GM23248 (cell line): Measurements from ENCODE around the gene GPSM1. TPM values are rescaled to one million over a fixed set of nuclear protein-coding genes. Genes with fewer than 3 reads are reported as not detected.

Experiments used
- DNase-seq: peaks from one replicate; pipeline ENCODE4 v3.0.0-alpha.2; 2015
- H2AFZ ChIP-seq: fragments of 200-600 bp; sonication (generic); 2 replicates; pipeline ENCODE4 v1.6.1; 2016; ENCODE audit warnings: antibody characterized with exemption
- H3F3A ChIP-seq: fragments of 200-600 bp; sonication (generic); 2 replicates; pipeline ENCODE4 v1.6.1; 2016; ENCODE audit warnings: mild to moderate bottlenecking, antibody characterized with exemption, mixed run types; ENCODE audit not compliant: insufficient read depth
- H3K27ac ChIP-seq: fragments of 200-600 bp; sonication (generic); 2 replicates; pipeline ENCODE4 v1.5.1; 2016; ENCODE audit warnings: mild to moderate bottlenecking
- H3K27me3 ChIP-seq: fragments of 200-600 bp; sonication (generic); replicated peaks from 2 replicates; pipeline ENCODE4 v1.6.1; 2016; ENCODE audit warnings: mild to moderate bottlenecking; ENCODE audit not compliant: insufficient read depth
- H3K36me3 ChIP-seq: fragments of 200-600 bp; sonication (generic); 2 replicates; pipeline ENCODE4 v1.6.1; 2016; ENCODE audit warnings: low read depth, mild to moderate bottlenecking
- H3K4me1 ChIP-seq: fragments of 200-600 bp; sonication (generic); 2 replicates; pipeline ENCODE4 v1.6.1; 2016; ENCODE audit warnings: mild to moderate bottlenecking; ENCODE audit not compliant: insufficient read depth
- H3K4me2 ChIP-seq: fragments of 200-600 bp; sonication (generic); one replicate; pipeline ENCODE4 v1.6.1; 2016; ENCODE audit warnings: mild to moderate bottlenecking; ENCODE audit not compliant: unreplicated experiment
- H3K4me3 ChIP-seq: fragments of 200-600 bp; sonication (generic); 2 replicates; pipeline ENCODE4 v1.5.1; 2016; ENCODE audit warnings: mild to moderate bottlenecking
- H3K79me2 ChIP-seq: fragments of 200-600 bp; sonication (generic); 2 replicates; pipeline ENCODE4 v1.6.1; 2016; ENCODE audit warnings: mild to moderate bottlenecking; ENCODE audit not compliant: insufficient read depth
- H3K9ac ChIP-seq: fragments of 200-600 bp; sonication (generic); 2 replicates; pipeline ENCODE4 v1.6.1; 2016; ENCODE audit warnings: mild to moderate bottlenecking
- H3K9me2 ChIP-seq: fragments of 200-600 bp; sonication (generic); 2 replicates; pipeline ENCODE4 v1.6.1; 2016; ENCODE audit warnings: mixed run types, mild to moderate bottlenecking, moderate library complexity; ENCODE audit not compliant: insufficient read depth
- H3K9me3 ChIP-seq: fragments of 200-600 bp; sonication (generic); one replicate; pipeline ENCODE4 v1.6.1; 2017; ENCODE audit warnings: low read depth
- H4K20me1 ChIP-seq: fragments of 200-600 bp; sonication (generic); 2 replicates; pipeline ENCODE4 v1.6.0; 2016; ENCODE audit not compliant: insufficient read depth
- EZH2 ChIP-seq: fragments of 200-600 bp; sonication (generic); IDR thresholded peaks from 2 replicates; pipeline ENCODE4 v1.6.1; 2018; ENCODE audit warnings: antibody characterized with exemption, mild to moderate bottlenecking; ENCODE audit not compliant: insufficient read depth, poor library complexity, severe bottlenecking
- EZH2phosphoT487 ChIP-seq: fragments of 200-600 bp; sonication (generic); IDR thresholded peaks from 2 replicates; pipeline ENCODE4 v1.6.1; 2018; ENCODE audit warnings: antibody characterized with exemption, moderate library complexity, mild to moderate bottlenecking, low read depth; ENCODE audit not compliant: insufficient read depth
- WGBS, 2 experiments: methylation state at CpG; one replicate each; pipeline ENCODE4 v1.1.6; 2015 to 2017; ENCODE audit warnings: low lambda C conversion rate in 2 of 2, low coverage in 1 of 2; ENCODE audit errors: missing lambda C conversion rate in 2 of 2; 5-methylcytosine and 5-hydroxymethylcytosine counted together
- in situ Hi-C: fragments of 300-500 bp; cut with MboI; formaldehyde crosslinking; loops from 2 replicates; pipeline ENCODE4 v1.15.0; 2020
- polyA plus RNA-seq: library from polyadenylated mRNA; unstranded; fragments of >200 nt; fragmentation: Nextera tagmentation; extraction: Ambion mirVana; gene quantifications from 2 replicates; pipeline ENCODE4 v1.2.1, GENCODE V29; 2016
- total RNA-seq: library from RNA; depleted of rRNA; stranded (reverse); fragments of >200 nt; shearing (Covaris generic); gene quantifications from 2 replicates; pipeline ENCODE4 v1.2.3, GENCODE V29; 2014

Gene GPSM1
- total and polyA plus RNA-seq, 2 experiments from 2014 or later = 13.7 to 57.1 TPM

DNA sequence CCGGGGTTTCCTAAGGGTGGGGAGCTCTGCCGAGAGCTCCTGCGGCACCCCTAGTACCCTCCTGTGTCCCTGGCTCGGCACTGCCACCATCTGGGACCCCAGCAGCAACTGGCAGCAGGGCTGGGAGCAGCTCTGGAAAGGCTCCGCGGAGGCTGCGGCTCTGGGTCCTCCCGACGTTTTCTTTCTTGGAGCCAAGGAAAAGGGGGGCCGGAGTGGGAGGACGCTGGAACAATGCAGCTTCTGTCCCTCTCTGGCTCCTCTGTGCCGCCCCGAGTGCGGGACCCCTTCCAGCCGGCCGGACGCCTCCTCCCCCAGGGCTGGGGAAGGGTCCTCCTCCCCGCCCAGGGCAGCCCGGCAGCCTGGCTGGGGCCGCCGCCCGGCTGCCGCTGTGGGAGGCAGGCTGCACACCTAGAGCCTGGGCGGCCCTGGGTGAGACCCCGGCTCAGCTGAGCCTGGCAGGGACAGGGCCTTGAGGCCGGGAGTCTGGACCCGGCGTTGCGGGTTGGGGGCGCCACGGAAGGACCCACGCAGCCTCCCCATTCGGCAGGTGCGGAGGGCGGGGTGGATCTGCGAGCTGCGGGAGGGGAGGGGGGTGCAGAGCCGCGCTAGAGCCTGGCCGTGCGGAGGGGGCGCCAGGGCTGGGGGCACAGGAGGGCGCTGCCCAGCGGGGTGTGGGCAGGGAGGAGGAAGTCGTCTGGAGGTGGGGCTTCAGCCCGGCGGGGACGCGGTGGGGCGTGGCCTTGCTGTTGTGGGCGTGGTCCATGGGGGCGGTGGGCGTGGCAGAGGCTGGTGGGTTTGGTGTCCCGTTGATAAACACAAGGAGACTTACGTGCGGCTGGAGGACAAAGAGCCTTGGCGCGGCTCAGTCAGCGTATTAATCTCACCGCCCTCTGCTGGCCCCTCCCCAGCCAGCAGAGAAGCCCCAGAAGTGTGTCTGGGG is 15.1 kb downstream of the GPSM1 start:
- Histone ChIP-seq H3K4me1 (peaks cover 19% of the 10 kb centered on the region), H3K9me2 (no peaks in the 10 kb centered on the region), H3K9ac (no peak overlapping the region), H3K27ac (no peak overlapping the region), H3K79me2 (no peaks in the 10 kb centered on the region), H3K36me3 (no peaks in the 10 kb centered on the region; the same call in 1 of the 2 replicates), H3K4me2 (no peak overlapping the region), H3F3A (peaks cover 8% of the 10 kb centered on the region; the same call in 1 of the 2 replicates), H3K9me3 (no peaks in the 10 kb centered on the region), H3K27me3 (no peaks in the 10 kb centered on the region), H4K20me1 (no peaks in the 10 kb centered on the region), H2AFZ (no peak overlapping the region), H3K4me3 (no peak overlapping the region)
- WGBS, 2 experiments = 49 to 63% methylated on average over 30 to 59 of the region's 60 CpGs
- peak; percentile 64 for DNase-seq
- in situ Hi-C loops = no loop called here
- TF ChIP-seq EZH2phosphoT487 = no peak
- no peak for TF ChIP-seq EZH2

DNA sequence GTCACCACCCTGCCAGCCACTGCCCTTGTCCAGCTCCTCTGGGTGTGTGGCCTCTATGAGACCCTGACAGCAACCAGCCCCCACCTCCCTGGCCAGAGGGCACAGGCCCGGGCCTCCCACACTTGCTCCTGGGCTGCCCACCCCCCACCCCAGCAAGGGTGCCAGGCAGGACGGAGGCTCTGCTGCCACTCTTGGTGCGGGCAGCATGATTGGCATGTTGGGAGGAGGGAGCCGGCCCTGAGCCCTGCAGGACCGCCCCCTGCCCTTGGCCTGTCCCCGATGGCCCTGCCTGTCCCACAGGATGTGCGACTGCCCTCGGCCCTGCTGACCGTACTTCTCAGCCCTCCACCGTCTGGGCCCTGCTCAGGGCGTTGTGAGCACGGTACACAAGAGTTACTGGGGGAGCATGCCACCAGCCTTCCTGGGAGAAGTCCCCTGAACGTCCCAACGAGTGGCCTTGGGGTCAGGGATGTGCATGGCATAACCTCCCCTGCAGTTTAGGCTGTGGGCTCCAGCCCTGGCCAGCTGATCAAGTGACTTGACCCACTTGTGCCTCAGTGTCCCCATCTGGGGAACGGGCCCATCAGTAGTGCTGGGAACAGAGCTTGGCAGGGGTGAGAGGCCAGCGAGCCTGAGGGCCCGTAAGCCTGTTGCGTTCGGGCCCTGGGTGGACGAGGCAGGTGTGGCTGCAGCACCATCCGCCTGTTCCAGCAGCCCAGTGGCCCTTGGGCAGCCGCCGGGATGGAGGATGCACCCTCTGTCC is 16.0 kb downstream of the GPSM1 start:
- no peaks in the 10 kb centered on the region for H3K79me2 ChIP-seq
- 88 to 89% methylated on average over 18 to 23 of the region's 23 CpGs for WGBS, 2 experiments
- H3K4me2 ChIP-seq = no peak overlapping the region
- no peaks in the 10 kb centered on the region for H4K20me1 ChIP-seq
- H3K9me3 ChIP-seq = no peaks in the 10 kb centered on the region
- H2AFZ ChIP-seq = no peak overlapping the region
- no peaks in the 10 kb centered on the region for H3K9me2 ChIP-seq
- H3K4me1 ChIP-seq = peaks cover 19% of the 10 kb centered on the region
- H3F3A ChIP-seq = peaks cover 8% of the 10 kb centered on the region; the same call in 1 of the 2 replicates
- no peaks in the 10 kb centered on the region for H3K27me3 ChIP-seq
- H3K9ac ChIP-seq = no peak overlapping the region
- in situ Hi-C loops = no loop called here
- H3K36me3 ChIP-seq = no peaks in the 10 kb centered on the region; the same call in 1 of the 2 replicates
- no peak overlapping the region for H3K27ac ChIP-seq
- TF ChIP-seq EZH2 = no peak
- no peak for TF ChIP-seq EZH2phosphoT487
- DNase-seq = no peak
- H3K4me3 ChIP-seq = no peak overlapping the region

DNA sequence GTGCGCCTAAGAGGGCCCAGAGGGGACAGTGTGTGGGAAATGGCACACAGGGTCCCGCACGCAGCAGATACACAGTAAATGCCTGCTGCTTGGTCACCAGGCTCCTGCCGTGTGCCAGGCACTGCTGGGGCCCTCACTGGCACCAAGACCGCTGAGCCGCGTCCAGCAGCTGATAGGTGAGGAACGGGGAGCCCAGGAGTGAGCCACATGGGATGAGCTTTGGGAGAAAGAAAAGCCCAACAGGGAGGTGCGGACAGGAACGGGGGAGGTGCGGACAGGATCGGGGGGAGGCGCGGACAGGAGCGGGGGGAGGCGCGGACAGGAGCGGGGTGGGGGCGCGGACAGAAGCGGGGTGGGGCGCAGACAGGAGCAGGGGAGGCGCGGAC is 16.5 kb downstream of the GPSM1 start:
- 93 to 95% methylated on average over 6 to 24 of the region's 24 CpGs for WGBS, 2 experiments
- H3K4me1 ChIP-seq = peaks cover 19% of the 10 kb centered on the region
- H3K4me3 ChIP-seq = no peak overlapping the region
- H3K9ac ChIP-seq = no peak overlapping the region
- no peaks in the 10 kb centered on the region for H3K9me2 ChIP-seq
- no peak overlapping the region for H3K4me2 ChIP-seq
- in situ Hi-C loops = no loop called here
- H3K9me3 ChIP-seq = no peaks in the 10 kb centered on the region
- no peaks in the 10 kb centered on the region for H3K27me3 ChIP-seq
- no peaks in the 10 kb centered on the region for H3K79me2 ChIP-seq
- DNase-seq = no peak
- TF ChIP-seq EZH2 (no peak), EZH2phosphoT487 (no peak)
- no peak overlapping the region for H2AFZ ChIP-seq
- H4K20me1 ChIP-seq = no peaks in the 10 kb centered on the region
- H3K27ac ChIP-seq = no peak overlapping the region
- peaks cover 8% of the 10 kb centered on the region; the same call in 1 of the 2 replicates for H3F3A ChIP-seq
- no peaks in the 10 kb centered on the region; the same call in 1 of the 2 replicates for H3K36me3 ChIP-seq

DNA sequence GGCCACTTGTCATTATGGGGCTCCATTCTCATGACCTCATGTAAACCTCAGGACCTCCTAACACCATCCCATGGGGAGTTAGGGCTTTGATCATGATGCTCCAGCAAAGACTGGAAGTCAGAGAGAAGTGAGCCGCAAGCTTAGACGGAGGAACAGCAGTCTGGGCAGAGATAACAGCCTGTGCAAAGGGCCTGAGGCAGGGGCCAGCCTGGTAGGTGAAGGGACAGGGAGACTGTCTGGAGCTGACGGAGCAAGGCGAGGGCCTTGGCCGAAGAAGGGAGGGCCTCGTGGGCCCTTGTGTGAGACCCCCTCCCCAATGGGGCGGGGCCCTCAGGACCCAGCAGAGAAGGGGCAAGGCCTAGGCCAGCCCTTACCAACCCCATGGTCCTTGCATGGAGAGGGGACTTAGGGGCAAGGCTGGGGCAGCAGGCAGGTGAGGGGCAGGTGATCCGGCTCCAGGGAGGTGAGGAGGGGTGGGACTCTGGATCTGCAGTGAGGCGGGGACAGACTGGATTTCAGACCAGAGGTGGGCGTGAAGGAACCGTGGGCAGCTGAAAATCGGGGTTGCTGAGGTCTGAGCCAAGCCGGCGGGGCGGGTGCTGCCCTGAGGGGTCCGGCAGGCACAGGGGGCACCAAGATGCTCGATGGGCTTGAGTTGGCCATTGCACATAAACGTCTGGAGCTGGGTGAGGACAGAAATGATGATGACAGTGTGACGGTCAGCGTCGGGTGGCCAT is 17.4 kb downstream of the GPSM1 start:
- Histone ChIP-seq H3K9me2 (no peaks in the 10 kb centered on the region), H4K20me1 (no peaks in the 10 kb centered on the region), H3K27me3 (no peaks in the 10 kb centered on the region), H3K4me2 (no peak overlapping the region), H3K4me3 (no peak overlapping the region), H3F3A (peaks cover 8% of the 10 kb centered on the region; the same call in 1 of the 2 replicates), H3K9me3 (no peaks in the 10 kb centered on the region), H3K36me3 (no peaks in the 10 kb centered on the region), H3K9ac (peak overlapping the region; percentile 57), H3K79me2 (no peaks in the 10 kb centered on the region), H2AFZ (no peak overlapping the region), H3K27ac (peak overlapping the region; percentile 69), H3K4me1 (peaks cover 19% of the 10 kb centered on the region)
- no peak for DNase-seq
- TF ChIP-seq EZH2 = no peak
- no peak for TF ChIP-seq EZH2phosphoT487
- in situ Hi-C loops = no loop called here
- WGBS, 2 experiments = 46 to 47% methylated on average over 19 to 21 of the region's 21 CpGs
